ENCODE data around the gene CERK.

DNA sequence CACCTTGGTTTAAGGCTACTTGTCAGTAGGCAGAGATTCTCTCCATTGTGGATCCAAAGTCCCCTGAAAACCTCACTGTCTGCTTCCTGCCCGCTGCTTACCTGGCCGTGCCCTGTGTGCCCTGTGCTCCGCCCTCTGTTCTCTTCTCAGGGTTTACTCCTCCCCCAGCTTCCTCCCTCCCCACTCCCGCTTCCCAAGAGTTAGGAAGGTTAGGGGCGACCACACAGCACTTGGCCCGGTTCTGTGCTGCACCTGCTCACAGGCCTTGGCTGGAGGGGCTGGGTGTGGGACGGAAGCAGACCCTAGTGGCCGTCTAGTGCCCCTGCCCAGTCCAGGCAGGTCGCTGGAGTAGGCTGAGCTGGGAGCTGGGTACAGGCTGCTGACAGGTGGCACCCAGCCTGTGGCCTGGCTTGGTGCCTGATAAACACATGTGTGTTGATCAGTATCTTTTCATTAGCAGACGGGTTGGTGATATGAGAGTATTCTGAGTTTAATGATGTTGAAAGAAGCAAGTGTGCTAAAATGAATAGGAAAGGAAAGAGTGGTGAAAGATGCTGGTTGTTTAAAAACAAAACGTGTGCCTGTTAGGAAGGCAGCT lies 77.3 kb downstream of the CERK start:
- TF ChIP-seq, protein P1, sequence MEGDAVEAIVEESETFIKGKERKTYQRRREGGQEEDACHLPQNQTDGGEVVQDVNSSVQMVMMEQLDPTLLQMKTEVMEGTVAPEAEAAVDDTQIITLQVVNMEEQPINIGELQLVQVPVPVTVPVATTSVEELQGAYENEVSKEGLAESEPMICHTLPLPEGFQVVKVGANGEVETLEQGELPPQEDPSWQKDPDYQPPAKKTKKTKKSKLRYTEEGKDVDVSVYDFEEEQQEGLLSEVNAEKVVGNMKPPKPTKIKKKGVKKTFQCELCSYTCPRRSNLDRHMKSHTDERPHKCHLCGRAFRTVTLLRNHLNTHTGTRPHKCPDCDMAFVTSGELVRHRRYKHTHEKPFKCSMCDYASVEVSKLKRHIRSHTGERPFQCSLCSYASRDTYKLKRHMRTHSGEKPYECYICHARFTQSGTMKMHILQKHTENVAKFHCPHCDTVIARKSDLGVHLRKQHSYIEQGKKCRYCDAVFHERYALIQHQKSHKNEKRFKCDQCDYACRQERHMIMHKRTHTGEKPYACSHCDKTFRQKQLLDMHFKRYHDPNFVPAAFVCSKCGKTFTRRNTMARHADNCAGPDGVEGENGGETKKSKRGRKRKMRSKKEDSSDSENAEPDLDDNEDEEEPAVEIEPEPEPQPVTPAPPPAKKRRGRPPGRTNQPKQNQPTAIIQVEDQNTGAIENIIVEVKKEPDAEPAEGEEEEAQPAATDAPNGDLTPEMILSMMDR (IDR thresholded peaks at IDR 0.05) = no peak
- TF ChIP-seq POLR2A (IDR thresholded peaks at IDR 0.05) = no peak

Measured in heart left ventricle (tissue), 13 donors.